ENCODE measurements around the gene RSPRY1.

RSPRY1 gene

DNA sequence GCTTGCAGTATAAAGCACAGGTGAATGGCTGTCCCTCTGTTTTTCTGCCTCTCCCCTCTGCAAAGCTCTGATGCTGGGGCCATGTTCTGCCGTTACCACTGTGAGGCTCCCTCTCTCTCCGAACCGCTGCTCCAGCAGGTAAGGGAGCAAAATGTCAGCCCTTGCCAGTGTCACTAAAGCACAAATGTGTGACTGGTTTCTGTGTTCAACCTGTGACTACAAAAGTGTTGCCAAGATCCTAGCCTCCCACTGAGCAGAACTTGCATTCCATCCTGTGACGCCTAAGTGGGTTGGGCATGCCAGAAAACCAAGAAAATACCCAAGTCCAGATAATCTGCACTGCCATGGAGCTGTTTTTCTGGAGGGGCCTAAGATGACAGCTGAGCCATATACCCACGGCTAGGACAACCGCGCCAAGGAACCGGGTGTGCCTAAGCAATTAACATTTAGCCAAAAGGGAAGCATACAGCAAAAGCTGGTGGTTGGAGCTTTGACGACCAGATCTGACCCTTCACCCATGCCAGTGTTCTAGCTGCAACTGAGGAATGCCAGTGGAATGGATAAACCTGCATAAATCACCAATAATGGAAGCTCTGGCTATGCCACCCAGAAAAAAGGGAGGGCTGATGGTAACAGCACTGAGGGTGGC, 35.3 kb upstream of the RSPRY1 start:
- H2AFZ ChIP-seq (ENCODE audit: low read depth, low read length): no peak overlapping the region
- no peaks in the 10 kb centered on the region for H3K79me1 ChIP-seq (replicated peaks; ENCODE audit: low read length, poor library complexity, severe bottlenecking)
- no peak overlapping the region for H2AK5ac ChIP-seq (ENCODE audit: low read length, severe bottlenecking)
- H2BK15ac ChIP-seq (ENCODE audit: low read depth, poor library complexity, severe bottlenecking): no peak overlapping the region
- H3K27me3 ChIP-seq (ENCODE audit: control insufficient read depth in 1 of 2, insufficient read depth in 1 of 2, low read length in 2 of 2): no peaks in the 10 kb centered on the region
- H3K14ac ChIP-seq (ENCODE audit: low read length in 2 of 2): no peak overlapping the region
- no peak overlapping the region for H4K8ac ChIP-seq (ENCODE audit: low read length)
- H2BK5ac ChIP-seq (ENCODE audit: low read depth, low read length, poor library complexity, severe bottlenecking): no peak overlapping the region
- H3K4me1 ChIP-seq (ENCODE audit: control insufficient read depth, insufficient read depth, low read depth, low read length): peaks cover 17% of the 10 kb centered on the region
- H3K36me3 ChIP-seq (ENCODE audit: control insufficient read depth in 1 of 2, insufficient read depth in 2 of 2, low read depth in 1 of 2, low read length in 2 of 2): peaks cover 48 to 50% of the 10 kb centered on the region in 2 experiments
- no peak overlapping the region for H3K23ac ChIP-seq (ENCODE audit: low read length in 2 of 2)
- no peak overlapping the region for H3K4me3 ChIP-seq (ENCODE audit: insufficient read depth in 1 of 2, low read depth in 1 of 2, low read length in 2 of 2)
- H3K9ac ChIP-seq (ENCODE audit: low read length): no peak overlapping the region
- H3K18ac ChIP-seq (ENCODE audit: low read depth in 1 of 2, low read length in 2 of 2): no peak overlapping the region
- no peaks in the 10 kb centered on the region for H3K9me3 ChIP-seq (ENCODE audit: control insufficient read depth, low read length)
- no peak overlapping the region for H4K91ac ChIP-seq (ENCODE audit: low read length)
- H3K27ac ChIP-seq (ENCODE audit: low read length, poor library complexity, severe bottlenecking): no peak overlapping the region
- WGBS: 98% methylated on average over 9 of the region's 9 CpGs
- no peak overlapping the region for H3K4ac ChIP-seq (ENCODE audit: low read depth in 1 of 2, low read length in 2 of 2)
- H3K4me2 ChIP-seq (ENCODE audit: low read length, poor library complexity, severe bottlenecking): no peak overlapping the region
- H2BK120ac ChIP-seq (ENCODE audit: low read depth, low read length): no peak overlapping the region
- H2BK12ac ChIP-seq (ENCODE audit: low read length in 2 of 2): no peak overlapping the region
- DNase-seq: no peak

DNA sequence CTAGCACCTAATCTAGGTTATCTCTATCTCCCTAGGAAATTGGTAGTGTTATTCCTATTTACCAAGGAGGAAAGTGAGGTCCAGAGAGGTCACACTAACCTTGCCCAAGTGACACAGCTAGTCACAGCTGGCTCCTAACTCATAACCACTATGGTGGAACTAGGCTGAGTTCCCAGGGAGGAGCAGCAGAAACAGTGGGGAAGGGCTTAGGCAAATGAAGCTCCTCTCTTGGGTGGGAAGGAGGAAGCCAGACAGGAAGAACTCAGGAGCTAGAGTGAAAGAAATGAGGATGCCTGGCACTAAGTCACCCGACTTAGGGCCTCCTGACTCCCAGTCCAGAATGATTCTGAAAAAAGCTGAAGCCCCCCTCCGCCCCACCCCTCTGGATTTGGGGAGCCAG, 34.8 kb upstream of the RSPRY1 start:
- H4K91ac ChIP-seq (ENCODE audit: low read length): no peak overlapping the region
- H3K9ac ChIP-seq (ENCODE audit: low read length): no peak overlapping the region
- no peaks in the 10 kb centered on the region for H3K27me3 ChIP-seq (ENCODE audit: control insufficient read depth in 1 of 2, insufficient read depth in 1 of 2, low read length in 2 of 2)
- H2AK5ac ChIP-seq (ENCODE audit: low read length, severe bottlenecking): no peak overlapping the region
- no peak overlapping the region for H3K4ac ChIP-seq (ENCODE audit: low read depth in 1 of 2, low read length in 2 of 2)
- H4K8ac ChIP-seq (ENCODE audit: low read length): no peak overlapping the region
- no peak overlapping the region for H3K27ac ChIP-seq (ENCODE audit: low read length, poor library complexity, severe bottlenecking)
- peaks cover 2% of the 10 kb centered on the region for H3K79me1 ChIP-seq (replicated peaks; ENCODE audit: low read length, poor library complexity, severe bottlenecking)
- DNase-seq: no peak
- H3K36me3 ChIP-seq (ENCODE audit: control insufficient read depth in 1 of 2, insufficient read depth in 2 of 2, low read depth in 1 of 2, low read length in 2 of 2): peaks cover 45 to 53% of the 10 kb centered on the region in 2 experiments
- H3K23ac ChIP-seq (ENCODE audit: low read length in 2 of 2): no peak overlapping the region
- H3K14ac ChIP-seq (ENCODE audit: low read length in 2 of 2): no peak overlapping the region
- H3K4me2 ChIP-seq (ENCODE audit: low read length, poor library complexity, severe bottlenecking): no peak overlapping the region
- no peak overlapping the region for H3K4me3 ChIP-seq (ENCODE audit: insufficient read depth in 1 of 2, low read depth in 1 of 2, low read length in 2 of 2)
- no peak overlapping the region for H2BK15ac ChIP-seq (ENCODE audit: low read depth, poor library complexity, severe bottlenecking)
- no peak overlapping the region for H2BK5ac ChIP-seq (ENCODE audit: low read depth, low read length, poor library complexity, severe bottlenecking)
- no peak overlapping the region for H3K18ac ChIP-seq (ENCODE audit: low read depth in 1 of 2, low read length in 2 of 2)
- 100% methylated on average over 2 of the region's 2 CpGs for WGBS
- H3K9me3 ChIP-seq (ENCODE audit: control insufficient read depth, low read length): no peaks in the 10 kb centered on the region
- H3K4me1 ChIP-seq (ENCODE audit: control insufficient read depth, insufficient read depth, low read depth, low read length): peaks cover 14% of the 10 kb centered on the region
- no peak overlapping the region for H2AFZ ChIP-seq (ENCODE audit: low read depth, low read length)
- no peak overlapping the region for H2BK120ac ChIP-seq (ENCODE audit: low read depth, low read length)
- H2BK12ac ChIP-seq (ENCODE audit: low read length in 2 of 2): no peak overlapping the region

DNA sequence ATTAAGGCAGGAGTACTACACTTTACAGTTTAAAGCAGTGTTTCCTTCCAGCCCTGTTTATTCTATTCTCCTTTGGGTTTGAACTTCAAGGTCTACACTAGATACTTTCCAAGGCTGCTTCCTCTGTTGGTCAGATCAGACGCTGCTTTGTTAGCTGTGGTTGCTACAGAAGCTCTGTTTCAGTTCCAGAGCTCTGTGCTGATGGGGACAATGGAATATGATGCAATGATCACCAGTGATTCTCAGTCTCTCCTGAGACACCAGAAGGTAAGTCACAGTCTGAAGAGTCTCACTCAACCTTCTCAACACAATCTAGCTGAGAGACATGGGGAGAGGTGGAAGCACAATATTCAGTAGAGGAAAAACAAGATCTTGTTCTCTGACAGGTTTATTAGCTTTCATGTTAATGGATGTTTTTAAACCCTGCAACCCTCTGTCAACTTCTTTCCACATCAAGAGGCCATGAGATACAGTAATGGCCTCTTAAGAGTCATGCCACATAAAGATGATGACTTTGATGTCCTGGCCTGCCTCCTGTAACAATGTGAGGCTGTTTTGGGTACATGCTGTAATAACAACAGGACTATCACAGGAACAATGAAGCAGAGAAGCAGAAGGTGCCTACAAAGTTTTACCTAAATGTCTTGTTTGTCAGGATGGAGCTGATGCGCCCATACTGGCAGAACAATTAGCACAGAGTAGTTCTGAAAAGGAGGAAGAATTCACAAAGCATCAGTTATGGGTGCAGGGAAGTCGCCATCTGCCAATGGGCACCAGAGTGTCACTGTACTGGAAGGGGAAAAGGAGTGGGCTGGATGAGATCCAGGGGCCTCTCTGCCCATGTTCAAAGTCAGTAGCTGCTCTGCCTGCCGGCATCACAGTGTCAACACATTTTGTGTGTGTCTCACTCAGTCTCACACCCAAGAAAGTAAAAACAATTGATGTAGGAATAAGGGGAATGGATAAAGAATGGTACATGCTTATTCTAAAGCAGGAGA, 33.7 kb upstream of the RSPRY1 start:
- Histone ChIP-seq H4K8ac (ENCODE audit: low read length) (no peak overlapping the region), H3K27me3 (ENCODE audit: control insufficient read depth in 1 of 2, insufficient read depth in 1 of 2, low read length in 2 of 2) (no peaks in the 10 kb centered on the region), H3K79me1 (replicated peaks; ENCODE audit: low read length, poor library complexity, severe bottlenecking) (peaks cover 3% of the 10 kb centered on the region), H3K18ac (ENCODE audit: low read depth in 1 of 2, low read length in 2 of 2) (no peak overlapping the region), H3K4me2 (ENCODE audit: low read length, poor library complexity, severe bottlenecking) (no peak overlapping the region), H3K4ac (ENCODE audit: low read depth in 1 of 2, low read length in 2 of 2) (no peak overlapping the region), H3K36me3 (ENCODE audit: control insufficient read depth in 1 of 2, insufficient read depth in 2 of 2, low read depth in 1 of 2, low read length in 2 of 2) (peaks cover 39 to 63% of the 10 kb centered on the region in 2 experiments), H2AK5ac (ENCODE audit: low read length, severe bottlenecking) (no peak overlapping the region), H3K9ac (ENCODE audit: low read length) (no peak overlapping the region), H4K91ac (ENCODE audit: low read length) (no peak overlapping the region), H3K14ac (ENCODE audit: low read length in 2 of 2) (no peak overlapping the region), H3K4me1 (ENCODE audit: control insufficient read depth, insufficient read depth, low read depth, low read length) (peaks cover 9% of the 10 kb centered on the region), H3K4me3 (ENCODE audit: insufficient read depth in 1 of 2, low read depth in 1 of 2, low read length in 2 of 2) (no peak overlapping the region), H2BK12ac (ENCODE audit: low read length in 2 of 2) (no peak overlapping the region), H2BK15ac (ENCODE audit: low read depth, poor library complexity, severe bottlenecking) (no peak overlapping the region), H3K23ac (ENCODE audit: low read length in 2 of 2) (no peak overlapping the region), H2AFZ (ENCODE audit: low read depth, low read length) (no peak overlapping the region), H2BK120ac (ENCODE audit: low read depth, low read length) (no peak overlapping the region), H2BK5ac (ENCODE audit: low read depth, low read length, poor library complexity, severe bottlenecking) (no peak overlapping the region), H3K9me3 (ENCODE audit: control insufficient read depth, low read length) (no peaks in the 10 kb centered on the region), H3K27ac (ENCODE audit: low read length, poor library complexity, severe bottlenecking) (no peak overlapping the region)
- DNase-seq: no peak
- WGBS: 93% methylated on average over 4 of the region's 4 CpGs

DNA sequence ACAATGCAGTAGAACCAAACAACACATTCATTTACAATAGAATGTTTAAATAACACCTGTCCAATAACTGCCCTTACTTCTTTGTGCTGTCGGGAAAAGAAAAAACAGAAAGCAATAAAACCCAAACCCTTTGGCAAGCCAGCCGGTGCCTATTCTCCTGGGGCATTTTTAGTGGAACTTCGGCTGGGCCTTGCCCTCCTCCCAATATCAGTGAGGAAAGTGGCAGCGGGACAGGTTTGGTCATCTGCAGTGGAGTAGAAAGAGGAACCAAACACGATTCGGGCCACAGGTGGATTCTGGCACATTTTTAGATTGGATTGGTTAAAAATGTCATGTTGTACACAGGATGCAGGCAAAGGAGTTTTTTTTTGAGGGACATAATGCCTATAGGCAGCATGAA, 32.3 kb upstream of the RSPRY1 start:
- no peak overlapping the region for H2BK120ac ChIP-seq (ENCODE audit: low read depth, low read length)
- H3K9ac ChIP-seq (ENCODE audit: low read length): no peak overlapping the region
- no peak overlapping the region for H3K4ac ChIP-seq (ENCODE audit: low read depth in 1 of 2, low read length in 2 of 2)
- H3K14ac ChIP-seq (ENCODE audit: low read length in 2 of 2): no peak overlapping the region
- H3K23ac ChIP-seq (ENCODE audit: low read length in 2 of 2): no peak overlapping the region
- no peak overlapping the region for H4K8ac ChIP-seq (ENCODE audit: low read length)
- no peak overlapping the region for H3K4me3 ChIP-seq (ENCODE audit: insufficient read depth in 1 of 2, low read depth in 1 of 2, low read length in 2 of 2)
- no peak overlapping the region for H3K27ac ChIP-seq (ENCODE audit: low read length, poor library complexity, severe bottlenecking)
- H3K9me3 ChIP-seq (ENCODE audit: control insufficient read depth, low read length): no peaks in the 10 kb centered on the region
- H4K91ac ChIP-seq (ENCODE audit: low read length): no peak overlapping the region
- no peak overlapping the region for H2AFZ ChIP-seq (ENCODE audit: low read depth, low read length)
- H2BK5ac ChIP-seq (ENCODE audit: low read depth, low read length, poor library complexity, severe bottlenecking): no peak overlapping the region
- no peak overlapping the region for H2BK12ac ChIP-seq (ENCODE audit: low read length in 2 of 2)
- H2BK15ac ChIP-seq (ENCODE audit: low read depth, poor library complexity, severe bottlenecking): no peak overlapping the region
- H3K18ac ChIP-seq (ENCODE audit: low read depth in 1 of 2, low read length in 2 of 2): no peak overlapping the region
- H3K27me3 ChIP-seq (ENCODE audit: control insufficient read depth in 1 of 2, insufficient read depth in 1 of 2, low read length in 2 of 2): no peaks in the 10 kb centered on the region
- no peak for DNase-seq
- H3K36me3 ChIP-seq (ENCODE audit: control insufficient read depth in 1 of 2, insufficient read depth in 2 of 2, low read depth in 1 of 2, low read length in 2 of 2): peaks cover 40 to 78% of the 10 kb centered on the region in 2 experiments
- H3K4me1 ChIP-seq (ENCODE audit: control insufficient read depth, insufficient read depth, low read depth, low read length): peaks cover 6% of the 10 kb centered on the region
- no peak overlapping the region for H2AK5ac ChIP-seq (ENCODE audit: low read length, severe bottlenecking)
- peaks cover 7% of the 10 kb centered on the region for H3K79me1 ChIP-seq (replicated peaks; ENCODE audit: low read length, poor library complexity, severe bottlenecking)
- no peak overlapping the region for H3K4me2 ChIP-seq (ENCODE audit: low read length, poor library complexity, severe bottlenecking)
- WGBS: 96% methylated on average over 6 of the region's 6 CpGs

All from mesenchymal stem cell (in vitro differentiated cells and primary cell).